ENCODE measurements around the gene RNF150.

The RNF150 gene

DNA sequence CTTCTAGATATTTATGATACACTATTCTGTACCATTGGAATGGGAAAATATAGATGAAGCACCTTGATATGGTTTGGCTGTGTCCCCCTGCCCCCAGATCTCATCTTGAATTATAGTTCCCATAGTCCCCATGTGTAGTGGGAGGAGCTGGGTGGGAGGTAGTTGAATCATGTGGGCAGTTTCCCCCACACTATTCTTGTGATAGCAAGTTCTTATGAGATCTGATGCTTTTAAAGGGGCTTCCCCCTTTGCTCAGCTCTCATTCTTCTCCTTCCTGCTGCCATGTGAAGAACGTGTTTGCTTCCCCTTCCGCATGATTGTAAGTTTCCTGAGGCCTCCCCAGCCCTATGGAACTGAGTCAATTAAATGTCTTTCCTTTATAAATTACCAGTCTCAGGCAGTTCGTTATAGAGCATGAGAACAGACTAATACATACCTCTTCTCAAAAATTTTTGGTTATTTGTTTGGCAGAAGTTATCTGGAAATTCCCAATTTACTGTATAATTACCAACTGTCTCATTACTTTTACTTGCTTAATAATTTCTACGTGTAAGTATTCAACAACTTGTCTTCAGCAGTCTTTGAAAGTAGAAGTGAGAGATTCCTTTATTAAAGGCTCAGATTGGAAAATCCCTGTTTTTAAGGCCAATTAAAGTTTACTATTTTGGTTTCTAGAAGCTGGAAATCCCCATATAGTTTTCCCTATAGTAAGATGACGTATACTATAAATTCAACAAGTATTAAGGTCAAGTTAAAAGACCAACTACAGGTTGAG, 152.7 kb downstream of the RNF150 start:
- DNase-seq (ENCODE audit: low read depth, low spot score), result no peak

- no peak for DNase-seq (ENCODE audit: low read depth, low spot score)
These were observed 156.5 kb downstream of the RNF150 start for GRCh38 chr4:140976768-140977167.

DNA sequence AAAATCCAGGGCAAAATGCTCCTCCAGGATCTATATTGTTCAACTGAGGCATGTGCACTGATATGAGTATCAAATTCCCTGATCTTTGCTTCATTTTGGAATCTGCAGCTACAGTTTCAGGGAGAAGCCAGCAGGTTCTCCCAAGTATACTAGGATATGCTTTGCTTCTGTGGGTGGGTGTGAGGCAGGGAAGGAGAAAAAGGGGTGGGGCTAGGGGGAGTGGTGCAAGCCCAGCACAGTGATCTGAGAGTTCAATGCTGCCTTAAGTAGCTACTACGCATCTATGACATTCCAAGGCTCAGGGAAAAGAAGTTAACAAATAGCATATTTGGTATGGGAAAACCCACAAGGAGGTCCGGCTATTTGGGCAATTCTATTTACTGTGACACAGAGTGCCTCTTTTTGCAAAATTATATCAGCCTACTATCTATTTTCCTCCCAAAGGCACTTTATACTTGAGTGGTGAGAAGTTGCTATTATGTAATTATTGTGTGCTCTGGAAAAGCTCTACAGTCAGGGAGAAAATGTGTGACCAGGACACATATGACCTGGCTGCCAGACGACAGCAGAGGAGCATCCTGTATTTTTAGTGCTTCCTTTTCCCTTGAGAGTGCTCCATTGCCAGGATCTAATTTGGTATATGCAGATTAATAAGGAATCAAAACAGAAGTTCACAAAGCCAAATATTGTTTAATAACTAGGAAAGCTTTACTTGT, 162.0 kb downstream of the RNF150 start:
- DNase-seq (ENCODE audit: low read depth, low spot score), result no peak

GRCh38 chr4:140969296-140969695, 164.0 kb downstream of the RNF150 start:
- no peak for DNase-seq (ENCODE audit: low read depth, low spot score)

- DNase-seq (ENCODE audit: low read depth, low spot score), result no peak
These were observed 164.9 kb downstream of the RNF150 start for GRCh38 chr4:140968371-140968770.

DNA sequence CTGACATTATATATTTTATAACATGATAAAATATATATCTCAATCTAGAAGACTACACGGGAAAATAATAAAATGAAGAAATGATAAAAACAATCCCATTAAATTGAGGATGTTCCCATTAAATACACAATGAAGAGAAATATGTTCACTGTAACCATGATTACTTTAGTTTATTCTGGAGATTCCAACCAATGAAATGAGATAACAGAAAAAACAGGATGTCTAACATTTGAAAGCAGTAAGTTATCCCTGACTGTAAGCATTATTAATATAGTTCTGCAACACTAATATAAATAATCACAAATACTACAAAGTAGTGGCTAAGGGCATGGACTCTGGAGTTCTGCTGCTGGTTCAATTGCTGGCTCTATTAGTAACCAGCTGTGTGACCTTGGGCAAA, 169.4 kb downstream of the RNF150 start:
- no peak for DNase-seq (ENCODE audit: low read depth, low spot score)

DNA sequence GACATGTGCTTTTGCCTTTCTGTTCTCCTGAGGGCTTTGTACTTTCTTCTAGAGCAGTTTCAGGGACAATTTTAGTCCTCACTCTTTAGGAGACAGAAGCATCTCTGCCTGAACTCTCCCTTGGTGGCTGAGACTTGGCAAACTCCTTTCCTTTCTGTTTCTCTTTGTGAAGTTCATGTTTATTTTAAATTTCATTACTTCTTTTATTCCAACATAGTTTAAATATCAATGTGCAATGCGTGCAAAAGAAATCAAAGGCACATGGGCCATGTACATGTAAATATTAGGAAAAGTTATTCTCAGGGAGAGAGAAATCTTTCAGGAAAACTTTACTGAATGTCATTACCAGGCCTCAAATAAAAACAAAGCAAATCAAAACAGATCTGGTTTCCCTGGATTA, 177.6 kb downstream of the RNF150 start:
- no peak for DNase-seq (ENCODE audit: low read depth, low spot score)

GRCh38 chr4:140952717-140953116, 180.6 kb downstream of the RNF150 start:
- DNase-seq (ENCODE audit: low read depth, low spot score), result no peak

- no peak for DNase-seq (ENCODE audit: low read depth, low spot score)
These were observed 185.8 kb downstream of the RNF150 start for GRCh38 chr4:140947506-140947905.

DNA sequence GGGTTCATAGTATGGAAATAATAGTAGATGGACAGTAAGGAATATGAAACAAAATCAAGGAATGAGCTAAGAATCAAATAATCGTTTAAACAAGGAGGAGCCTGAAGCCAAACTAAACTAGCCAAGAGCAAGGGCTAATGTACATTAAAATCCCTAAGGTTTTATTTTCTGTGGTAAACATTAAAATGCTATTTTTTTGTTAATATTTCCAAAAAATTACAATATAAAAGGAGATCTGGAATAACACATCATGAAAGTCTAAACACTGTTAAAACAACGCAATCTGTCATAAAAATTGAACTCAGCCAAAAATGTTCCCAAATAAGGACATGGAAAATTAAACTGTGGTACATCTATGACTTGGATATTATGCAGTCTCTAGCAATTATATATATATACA, 188.2 kb downstream of the RNF150 start:
- DNase-seq (ENCODE audit: low read depth, low spot score), result no peak

GRCh38 chr4:140944572-140944971, 188.7 kb downstream of the RNF150 start:
- DNase-seq (ENCODE audit: low read depth, low spot score), result no peak

DNA sequence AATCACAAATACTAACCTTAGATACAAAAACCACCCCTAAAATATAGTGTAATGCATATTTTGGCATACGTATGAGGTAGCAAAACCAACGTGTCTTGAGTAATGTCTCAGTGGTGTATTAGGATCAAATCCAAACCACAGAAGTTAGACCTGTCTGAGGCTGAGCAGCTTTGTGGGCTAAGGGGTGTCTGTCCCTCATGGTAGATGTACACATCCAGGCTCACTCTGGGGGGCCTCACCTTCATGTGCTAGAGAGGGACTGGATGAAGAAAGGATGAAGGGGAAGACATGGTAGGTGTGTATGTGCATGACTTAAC, 189.1 kb downstream of the RNF150 start:
- DNase-seq (ENCODE audit: low read depth, low spot score), result no peak

DNA sequence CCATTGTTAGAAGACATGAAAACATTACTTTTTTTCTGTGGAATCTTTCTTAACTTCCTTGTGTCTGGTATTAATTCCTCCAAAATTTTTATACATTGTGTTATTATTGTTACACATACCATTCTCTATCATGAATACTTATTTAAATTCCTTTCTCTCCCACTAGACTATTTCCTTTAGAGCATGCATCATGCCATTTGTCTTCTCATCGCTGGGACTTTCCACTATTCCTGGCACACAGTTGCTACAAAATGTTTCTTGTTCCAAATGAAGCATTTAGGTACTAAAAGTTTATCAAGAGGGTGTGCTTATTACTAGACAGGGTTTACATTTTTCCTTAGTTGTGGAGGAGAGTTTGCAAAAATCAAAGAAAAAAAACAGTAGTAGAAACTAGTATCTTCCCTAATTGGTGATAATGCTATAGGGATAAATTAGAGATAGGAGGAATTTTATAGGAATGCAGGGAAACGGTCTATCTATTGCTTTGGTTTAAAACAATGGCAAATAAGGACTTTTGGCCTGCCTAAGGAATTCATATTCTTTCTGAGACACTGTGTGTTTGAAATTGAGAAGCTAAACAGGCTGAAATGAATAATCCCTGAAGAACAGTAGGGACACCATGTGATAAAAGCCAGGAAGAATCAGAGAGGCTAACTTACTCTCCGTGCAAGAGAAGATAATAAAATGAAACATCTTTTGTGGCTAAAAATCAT, 189.6 kb downstream of the RNF150 start:
- no peak for DNase-seq (ENCODE audit: low read depth, low spot score)

DNA sequence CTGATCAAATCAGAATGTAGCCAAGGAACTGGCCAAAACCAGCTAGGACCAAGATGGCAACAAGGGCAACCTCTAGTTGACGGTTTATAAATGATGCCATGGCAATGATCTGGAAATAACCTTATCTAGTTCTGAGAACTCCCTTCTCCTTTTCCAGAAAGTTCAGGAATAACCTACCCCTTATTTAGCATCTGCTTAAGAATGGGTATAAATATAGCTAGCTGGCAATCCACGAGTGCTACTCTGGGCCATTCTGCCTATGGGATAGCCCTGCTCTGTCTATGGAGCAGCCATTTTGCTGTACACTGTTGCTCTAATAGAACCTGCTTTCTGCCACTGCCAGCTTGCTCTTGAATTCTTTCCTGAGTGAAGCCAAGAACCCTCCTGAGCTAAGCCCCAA, 192.7 kb downstream of the RNF150 start:
- DNase-seq (ENCODE audit: low read depth, low spot score), result no peak

- DNase-seq (ENCODE audit: low read depth, low spot score), result no peak
These were observed 195.4 kb downstream of the RNF150 start for GRCh38 chr4:140937866-140938265.

DNA sequence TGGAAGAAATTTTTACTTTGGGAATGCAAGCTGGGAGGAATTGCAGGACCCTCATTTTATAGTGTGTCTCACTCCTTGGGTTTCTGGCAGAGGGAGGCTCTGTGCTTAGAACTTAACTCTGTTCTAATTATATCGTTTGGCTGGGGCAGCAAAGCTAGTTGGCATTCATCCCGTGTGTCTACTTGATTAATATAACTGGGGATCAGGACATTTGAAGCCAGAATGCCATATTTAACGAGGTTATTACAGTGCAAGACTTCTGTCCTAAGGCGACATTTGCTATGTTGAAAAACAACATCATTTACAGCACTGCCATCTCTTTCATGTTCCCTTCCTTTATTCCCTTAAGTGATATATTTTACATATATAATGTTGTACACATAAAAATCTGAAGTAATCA, 198.0 kb downstream of the RNF150 start:
- no peak for DNase-seq (ENCODE audit: low read depth, low spot score)

DNA sequence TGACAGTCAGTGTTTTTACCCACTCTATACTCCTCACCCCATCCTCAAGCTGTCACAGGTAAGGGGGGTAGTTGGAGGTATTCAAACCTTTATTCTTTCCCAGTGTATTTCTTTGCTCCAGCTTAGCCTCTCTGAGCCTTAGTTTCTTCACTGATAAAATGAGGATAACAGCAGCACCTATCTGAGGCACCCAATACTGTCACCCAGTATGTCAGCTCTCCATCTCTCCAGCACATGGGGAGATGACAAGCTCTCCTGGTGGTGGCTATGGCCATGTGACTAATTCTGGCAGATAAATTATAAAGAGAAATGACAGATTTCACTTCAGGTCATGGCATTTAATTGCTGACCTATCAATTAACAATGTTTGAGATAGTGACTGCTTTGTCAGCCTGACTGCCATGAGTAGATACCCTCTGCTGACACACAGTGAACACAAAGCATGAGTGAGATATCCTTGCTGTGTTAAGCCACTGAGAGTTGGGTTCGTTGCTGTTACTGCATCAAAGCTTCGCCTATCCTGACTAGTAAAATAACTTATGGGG, 200.7 kb downstream of the RNF150 start:
- DNase-seq (ENCODE audit: low read depth, low spot score), result no peak

- DNase-seq (ENCODE audit: low read depth, low spot score), result no peak
These were observed 201.4 kb downstream of the RNF150 start for GRCh38 chr4:140931911-140932310.

DNA sequence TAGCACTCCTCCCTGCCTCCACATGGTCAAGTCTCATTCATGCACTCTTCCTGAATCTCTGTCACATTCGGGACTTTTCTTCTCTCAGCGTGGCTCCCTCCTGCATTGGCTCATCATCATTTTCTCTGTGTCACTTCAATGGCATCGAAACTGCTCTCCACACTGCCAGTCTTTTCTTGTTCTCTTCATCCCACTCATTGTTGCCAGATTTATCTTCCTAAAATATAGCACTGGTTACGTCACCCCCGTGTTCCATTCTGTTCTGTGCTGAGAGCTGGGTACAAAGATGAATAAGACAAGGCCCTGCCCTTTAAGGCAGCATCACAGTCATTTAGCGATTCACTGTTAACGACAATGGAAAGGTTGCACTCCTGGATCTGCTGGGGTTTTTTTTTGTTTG, 202.7 kb downstream of the RNF150 start:
- DNase-seq (ENCODE audit: low read depth, low spot score), result no peak

- no peak for DNase-seq (ENCODE audit: low read depth, low spot score)
These were observed 203.3 kb downstream of the RNF150 start for GRCh38 chr4:140930011-140930410.

DNA sequence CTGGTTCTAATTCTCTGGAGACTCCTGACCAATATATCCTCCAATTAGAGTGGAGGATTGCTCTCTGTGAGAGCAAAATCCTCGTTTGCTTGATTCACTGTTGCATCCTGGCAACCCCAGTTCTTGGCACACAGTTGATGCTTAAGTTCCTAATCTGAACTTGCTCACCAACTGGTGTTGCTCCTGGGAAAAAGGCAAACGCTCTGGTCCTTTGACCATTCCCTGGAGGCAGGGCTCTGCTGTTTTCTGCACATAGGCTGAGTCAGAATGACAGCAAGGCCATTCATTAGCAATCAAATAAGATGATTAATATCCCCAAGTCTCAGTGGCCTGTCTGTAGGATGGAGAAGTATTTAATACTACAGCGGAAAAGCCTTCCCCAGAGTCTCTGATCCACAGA, 204.4 kb downstream of the RNF150 start:
- DNase-seq (ENCODE audit: low read depth, low spot score), result no peak

GRCh38 chr4:140926672-140927071, 206.6 kb downstream of the RNF150 start:
- no peak for DNase-seq (ENCODE audit: low read depth, low spot score)

DNA sequence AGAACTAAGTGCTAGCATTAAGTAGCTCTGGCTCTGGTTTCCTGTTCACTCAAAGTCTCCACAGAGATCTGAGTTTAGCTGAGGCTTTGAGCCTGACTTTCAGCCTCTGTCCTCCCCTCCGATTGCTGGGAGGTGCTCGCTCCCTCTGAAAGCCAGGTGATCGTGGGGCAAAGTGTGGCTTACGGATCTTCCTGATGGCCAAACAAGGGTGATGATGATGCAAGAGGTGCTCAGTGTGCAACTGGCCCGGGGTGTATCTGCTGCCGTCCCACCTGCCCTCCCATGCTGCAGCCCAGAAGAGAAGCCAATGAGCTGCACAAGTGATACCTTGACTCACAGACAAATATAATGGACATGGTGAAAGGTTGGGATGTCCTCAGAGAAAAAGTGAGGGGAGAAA, 207.9 kb downstream of the RNF150 start:
- DNase-seq (ENCODE audit: low read depth, low spot score), result no peak
